A549 (cell line): ENCODE measurements around the gene ITPRID2.

Experiments used
- BHLHE40 ChIP-seq: IDR thresholded peaks from 2 replicates; pipeline ENCODE4 v1.6.1; 2012; ENCODE audit warnings: low read depth, low read length, inconsistent platforms
- CEBPB ChIP-seq, 2 experiments: fragments of >200 bp in 1 of 2; sonication (Bioruptor Twin) in 1 of 2; formaldehyde crosslinking in 1 of 2; IDR thresholded peaks; 2 replicates each; pipeline ENCODE4 v1.6.1; 2012 to 2016
- CHD2 ChIP-seq: fragments of 150-350 bp; IDR thresholded peaks from 2 replicates; pipeline ENCODE4 v1.6.1; 2014; ENCODE audit warnings: low read length; ENCODE audit not compliant: partially characterized antibody
- CTCF ChIP-seq: fragments of >200 bp; sonication (Bioruptor Twin); formaldehyde crosslinking; IDR thresholded peaks from 3 replicates; pipeline ENCODE4 v1.5.1; 2016
- E2F6 ChIP-seq: IDR thresholded peaks from 2 replicates; pipeline ENCODE4 v1.6.1; 2012; ENCODE audit warnings: low read depth, borderline replicate concordance
- HDAC2 ChIP-seq: fragments of 200-600 bp; sonication (generic); IDR thresholded peaks from 2 replicates; pipeline ENCODE4 v1.6.1; 2016
- MAFK ChIP-seq: fragments of 450-650 bp; IDR thresholded peaks from 2 replicates; pipeline ENCODE4 v1.6.1; 2014; ENCODE audit not compliant: partially characterized antibody
- MAX ChIP-seq: IDR thresholded peaks from 2 replicates; pipeline ENCODE4 v1.6.1; 2012
- MYC ChIP-seq: IDR thresholded peaks from 2 replicates; pipeline ENCODE4 v1.6.1; 2012; ENCODE audit warnings: mild to moderate bottlenecking, inconsistent platforms, low read length, improper control_type of control experiment, borderline replicate concordance
- POLR2A ChIP-seq: IDR thresholded peaks from 2 replicates; pipeline ENCODE4 v1.6.1; 2012; ENCODE audit warnings: mild to moderate bottlenecking, low read length
- RAD21 ChIP-seq, 2 experiments: fragments of >200 bp in 1 of 2; sonication (Bioruptor Twin) in 1 of 2; formaldehyde crosslinking in 1 of 2; IDR thresholded peaks in 1 of 2; conservative IDR thresholded peaks in 1 of 2; 2 replicates in 1 of 2; 3 replicates in 1 of 2; pipeline ENCODE4 v1.6.1; 2012 to 2018; ENCODE audit warnings: inconsistent platforms in 1 of 2
- SREBF2 ChIP-seq: fragments of 450-650 bp; IDR thresholded peaks from 2 replicates; pipeline ENCODE4 v1.6.1; 2014; ENCODE audit warnings: mild to moderate bottlenecking, moderate library complexity

- no peak for TF ChIP-seq CEBPB (IDR thresholded peaks at IDR 0.05)
- no peak for TF ChIP-seq E2F6
- no peak for TF ChIP-seq MAX
- TF ChIP-seq CTCF = no peak
- no peak for TF ChIP-seq POLR2A
- no peak for TF ChIP-seq SREBF2
- no peak for TF ChIP-seq CHD2
- TF ChIP-seq MAFK = no peak
- TF ChIP-seq RAD21 (conservative IDR thresholded peaks at IDR 0.05 in 1 of 2, IDR thresholded peaks at IDR 0.05 in 1 of 2) = no peak
- no peak for TF ChIP-seq MYC
- no peak for TF ChIP-seq HDAC2
- TF ChIP-seq BHLHE40 = no peak
Observed at GRCh38 chr2:181896286-181896685, 4.8 kb downstream of the ITPRID2 start.
